Gastrocnemius medialis (tissue), 4 donors: ENCODE data around the gene RBM33. TPM values are rescaled to one million over a fixed set of nuclear protein-coding genes. Genes with fewer than 3 reads are reported as not detected.

Experiments used
- ATAC-seq, 2 donors: fragments of 150-250 bp; one replicate each; pipeline ENCODE4 v1.9.1; 2016
- DNase-seq, 2 donors: peaks; one replicate each; pipeline ENCODE4 v3.0.0-alpha.2; 2019
- H3K27ac ChIP-seq, 4 donors: fragments of 200-600 bp; sonication (generic); 1 replicate in 1 of 4; 2 replicates in 3 of 4; pipeline ENCODE4 v1.5.1; 2016 to 2018; ENCODE audit warnings: mild to moderate bottlenecking in 2 of 4, moderate library complexity in 1 of 4
- H3K27me3 ChIP-seq, 3 donors: fragments of 200-600 bp; sonication (generic) in 2 of 3; 1 replicate in 1 of 3; 2 replicates in 2 of 3; pipeline versions ENCODE4 v1.5.1 to v1.6.0; 2016 to 2019; ENCODE audit warnings: mild to moderate bottlenecking in 1 of 3, moderate library complexity in 1 of 3
- H3K36me3 ChIP-seq, 2 donors: fragments of 200-600 bp; sonication (generic) in 1 of 2; one replicate each; pipeline ENCODE4 v1.5.1; 2017 to 2018
- H3K4me1 ChIP-seq, 2 donors: fragments of 200-600 bp; sonication (generic) in 1 of 2; one replicate each; pipeline ENCODE4 v1.5.1; 2016 to 2017; ENCODE audit warnings: mild to moderate bottlenecking in 2 of 2
- H3K4me3 ChIP-seq, 4 donors: fragments of 200-600 bp; sonication (generic) in 3 of 4; 1 replicate in 1 of 4; 2 replicates in 3 of 4; pipeline ENCODE4 v1.5.1; 2016 to 2019; ENCODE audit warnings: mild to moderate bottlenecking in 2 of 4
- H3K9me3 ChIP-seq, 3 donors: fragments of 200-600 bp; sonication (generic) in 2 of 3; 1 replicate in 1 of 3; 2 replicates in 2 of 3; pipeline ENCODE4 v1.5.1; 2016 to 2019
- POLR2A ChIP-seq, 2 donors: fragments of 450-650 bp; IDR thresholded peaks; one replicate each; pipeline ENCODE4 v1.6.1; 2017; ENCODE audit warnings: antibody characterized with exemption in 2 of 2, mild to moderate bottlenecking in 2 of 2, moderate library complexity in 2 of 2
- in situ Hi-C, 4 donors: fragments of 200-750 bp; cut with MboI; loops; one replicate each; pipeline versions ENCODE4 v1.15.0 to v1.8.0; 2017; ENCODE audit warnings: low sequenced_read_pairs in 4 of 4
- intact Hi-C: fragments of 100-400 bp; cut with DNase I; formaldehyde crosslinking; loops from one replicate; pipeline ENCODE4 v1.15.1; 2023; ENCODE audit warnings: low total_unique reads
- total RNA-seq, 4 donors: library from RNA; depleted of rRNA; stranded (reverse); fragments of >200 nt; gene quantifications; one replicate each; pipeline versions ENCODE4 v1.1.0 to v1.2.3, GENCODE V29; 2016
- TF ChIP-seq, protein P1 (sequence below), 5 experiments: fragments of 450-650 bp in 3 of 5; fragments of 200-600 bp in 2 of 5; sonication (generic) in 2 of 5; IDR thresholded peaks in 4 of 5; conservative IDR thresholded peaks in 1 of 5; 1 replicate in 4 of 5; 2 replicates in 1 of 5; pipeline ENCODE4 v1.5.1; 2016 to 2019; ENCODE audit warnings: antibody characterized with exemption in 5 of 5, mild to moderate bottlenecking in 3 of 5, moderate library complexity in 3 of 5

The RBM33 gene
- total RNA-seq, 4 donors from 2014 or later: 16.6 to 30.0 (median 28.1) TPM

DNA sequence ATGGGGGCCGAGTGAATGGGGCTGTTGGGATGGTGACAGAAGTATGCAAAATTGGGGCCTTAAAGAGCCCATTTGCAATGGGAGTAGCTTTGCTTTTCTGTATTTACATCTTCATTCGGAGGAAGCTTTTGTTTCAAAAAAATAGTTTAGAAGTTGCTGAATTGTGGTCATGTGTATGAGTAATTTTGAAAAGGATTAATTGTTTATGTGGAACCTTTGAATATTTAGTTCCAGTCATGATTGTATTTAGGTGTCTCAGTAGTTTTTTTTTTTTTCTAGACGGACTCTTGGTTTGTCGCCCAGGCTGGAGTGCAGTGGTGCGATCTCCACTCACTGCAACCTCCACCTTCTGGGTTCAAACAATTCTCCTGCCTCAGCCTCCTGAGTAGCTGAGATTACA is 37.2 kb downstream of the RBM33 start:
- H3K36me3 ChIP-seq: peaks cover 0 to 8% of the 10 kb centered on the region in 2 donors
- in situ Hi-C loops: no loop called here
- TF ChIP-seq, protein P1, sequence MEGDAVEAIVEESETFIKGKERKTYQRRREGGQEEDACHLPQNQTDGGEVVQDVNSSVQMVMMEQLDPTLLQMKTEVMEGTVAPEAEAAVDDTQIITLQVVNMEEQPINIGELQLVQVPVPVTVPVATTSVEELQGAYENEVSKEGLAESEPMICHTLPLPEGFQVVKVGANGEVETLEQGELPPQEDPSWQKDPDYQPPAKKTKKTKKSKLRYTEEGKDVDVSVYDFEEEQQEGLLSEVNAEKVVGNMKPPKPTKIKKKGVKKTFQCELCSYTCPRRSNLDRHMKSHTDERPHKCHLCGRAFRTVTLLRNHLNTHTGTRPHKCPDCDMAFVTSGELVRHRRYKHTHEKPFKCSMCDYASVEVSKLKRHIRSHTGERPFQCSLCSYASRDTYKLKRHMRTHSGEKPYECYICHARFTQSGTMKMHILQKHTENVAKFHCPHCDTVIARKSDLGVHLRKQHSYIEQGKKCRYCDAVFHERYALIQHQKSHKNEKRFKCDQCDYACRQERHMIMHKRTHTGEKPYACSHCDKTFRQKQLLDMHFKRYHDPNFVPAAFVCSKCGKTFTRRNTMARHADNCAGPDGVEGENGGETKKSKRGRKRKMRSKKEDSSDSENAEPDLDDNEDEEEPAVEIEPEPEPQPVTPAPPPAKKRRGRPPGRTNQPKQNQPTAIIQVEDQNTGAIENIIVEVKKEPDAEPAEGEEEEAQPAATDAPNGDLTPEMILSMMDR (IDR thresholded peaks at IDR 0.05 in 4 of 5, conservative IDR thresholded peaks at IDR 0.05 in 1 of 5): no peak
- no peak for TF ChIP-seq POLR2A (IDR thresholded peaks at IDR 0.05)

DNA sequence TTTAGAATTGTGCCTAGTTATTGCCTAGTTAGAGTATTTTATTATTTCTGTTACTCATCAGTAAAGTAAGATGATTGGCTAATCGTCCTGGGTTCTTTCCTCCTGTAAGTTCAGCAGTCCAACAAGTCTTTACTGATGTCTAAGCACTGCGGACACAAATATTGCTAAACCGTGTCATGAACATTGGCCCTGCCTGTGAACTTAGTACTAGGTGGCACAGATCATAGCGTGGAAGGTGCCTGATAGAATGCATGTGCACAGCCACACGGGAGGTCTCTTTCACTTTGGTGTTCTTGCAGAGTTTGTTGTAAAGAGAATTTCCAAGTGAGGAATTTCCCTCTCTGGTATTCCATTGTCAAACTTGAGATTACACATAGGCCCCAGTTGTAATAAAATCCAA is 38.0 kb downstream of the RBM33 start:
- H3K27me3 ChIP-seq: no peaks in the 10 kb centered on the region
- H3K27ac ChIP-seq: no peak overlapping the region
- TF ChIP-seq POLR2A (IDR thresholded peaks at IDR 0.05): no peak
- TF ChIP-seq, protein P1 (IDR thresholded peaks at IDR 0.05 in 4 of 5, conservative IDR thresholded peaks at IDR 0.05 in 1 of 5): no peak
- H3K4me3 ChIP-seq: no peak overlapping the region
- ATAC-seq (no peak), DNase-seq (no peak)
- peaks cover 8 to 10% of the 10 kb centered on the region in 2 donors for H3K4me1 ChIP-seq
- intact Hi-C loops (no loop called here), in situ Hi-C loops (no loop called here)
- peaks cover 0 to 8% of the 10 kb centered on the region in 2 donors for H3K36me3 ChIP-seq
- no peaks in the 10 kb centered on the region for H3K9me3 ChIP-seq

More for the DNA sequence above, 37.2 kb downstream of the RBM33 start:
- ATAC-seq: no peak
- intact Hi-C loops: no loop called here
- Histone ChIP-seq H3K9me3 (no peaks in the 10 kb centered on the region), H3K27me3 (no peaks in the 10 kb centered on the region), H3K4me1 (peaks cover 13% of the 10 kb centered on the region in 2 donors), H3K27ac (no peak overlapping the region), H3K4me3 (no peak overlapping the region)
- DNase-seq: no peak

DNA sequence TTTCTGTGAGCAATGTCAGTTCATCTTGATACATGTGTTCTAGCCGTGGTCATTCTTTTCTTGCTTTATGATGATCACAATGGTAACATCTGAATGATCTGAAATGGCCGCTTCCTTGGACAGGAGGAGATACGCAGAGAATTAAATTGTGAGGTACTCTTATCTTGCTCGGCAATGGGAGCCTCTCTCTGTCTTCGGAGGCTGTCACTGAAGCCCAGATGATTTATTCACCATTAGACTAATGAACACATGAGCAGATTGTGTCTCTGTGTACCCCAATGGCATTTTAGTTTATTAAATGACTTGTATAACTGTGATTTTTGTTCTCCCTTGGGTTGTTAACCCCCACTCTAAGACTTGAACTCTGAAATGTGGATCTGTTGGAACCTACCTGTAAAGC is 38.6 kb downstream of the RBM33 start:
- no peak overlapping the region for H3K4me3 ChIP-seq
- no peak for DNase-seq
- H3K27ac ChIP-seq: no peak overlapping the region
- intact Hi-C loops (no loop called here), in situ Hi-C loops (no loop called here)
- no peaks in the 10 kb centered on the region for H3K9me3 ChIP-seq
- H3K27me3 ChIP-seq: no peaks in the 10 kb centered on the region
- H3K36me3 ChIP-seq: peaks cover 0 to 8% of the 10 kb centered on the region in 2 donors
- no peak for ATAC-seq
- TF ChIP-seq, protein P1 (IDR thresholded peaks at IDR 0.05 in 4 of 5, conservative IDR thresholded peaks at IDR 0.05 in 1 of 5): no peak
- TF ChIP-seq POLR2A (IDR thresholded peaks at IDR 0.05): no peak
- peaks cover 8 to 10% of the 10 kb centered on the region in 2 donors for H3K4me1 ChIP-seq

DNA sequence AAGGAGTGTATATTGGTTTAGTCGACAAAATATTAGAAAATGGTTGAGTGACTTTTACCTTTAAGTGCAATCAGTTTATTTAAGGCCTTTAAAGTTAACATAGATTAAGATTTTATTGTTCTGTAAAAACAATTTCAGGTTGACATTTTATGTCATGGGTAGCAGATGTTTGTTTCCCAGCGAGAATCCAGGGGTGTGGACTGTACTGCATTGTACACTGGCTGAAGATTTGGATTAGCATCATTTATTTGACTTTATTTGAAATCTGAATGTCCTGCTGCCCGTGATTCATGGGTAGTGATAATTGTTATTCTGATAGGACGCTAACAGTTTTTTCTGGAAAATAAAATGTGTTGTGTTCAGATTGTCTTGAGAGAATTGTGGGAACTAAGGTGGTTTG is 39.3 kb downstream of the RBM33 start:
- TF ChIP-seq POLR2A (IDR thresholded peaks at IDR 0.05): no peak
- TF ChIP-seq, protein P1 (IDR thresholded peaks at IDR 0.05 in 4 of 5, conservative IDR thresholded peaks at IDR 0.05 in 1 of 5): no peak
- Histone ChIP-seq H3K9me3 (no peaks in the 10 kb centered on the region), H3K36me3 (peaks cover 0 to 8% of the 10 kb centered on the region in 2 donors), H3K27ac (no peak overlapping the region), H3K4me1 (peaks cover 8 to 10% of the 10 kb centered on the region in 2 donors), H3K4me3 (no peak overlapping the region), H3K27me3 (no peaks in the 10 kb centered on the region)
- intact Hi-C loops: no loop called here
- no peak for DNase-seq
- no peak for ATAC-seq
- in situ Hi-C loops: no loop called here

DNA sequence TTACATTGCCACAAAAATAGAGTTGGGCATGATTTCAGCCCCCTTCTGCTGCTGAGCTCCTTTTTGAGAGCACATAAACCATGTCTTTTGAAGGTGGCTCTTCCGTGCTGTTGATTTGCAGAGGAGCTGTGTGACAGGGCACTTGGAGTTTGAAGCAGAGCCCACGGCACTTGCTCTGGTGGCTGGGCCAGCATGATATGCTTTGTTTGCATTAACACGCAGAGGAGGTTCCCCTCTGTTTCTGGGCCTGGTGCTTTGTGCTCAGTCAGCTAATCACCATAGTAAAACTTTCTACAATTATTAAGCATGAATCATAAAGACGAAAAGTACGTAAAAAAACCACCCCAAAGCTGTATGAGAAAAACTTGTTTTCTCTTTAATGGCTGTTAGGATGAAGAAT is 40.1 kb downstream of the RBM33 start:
- in situ Hi-C loops: no loop called here
- Histone ChIP-seq H3K36me3 (peaks cover 0 to 8% of the 10 kb centered on the region in 2 donors), H3K4me3 (no peak overlapping the region), H3K9me3 (no peaks in the 10 kb centered on the region), H3K4me1 (peaks cover 8 to 10% of the 10 kb centered on the region in 2 donors), H3K27me3 (no peaks in the 10 kb centered on the region), H3K27ac (no peak overlapping the region)
- no peak for DNase-seq
- no peak for TF ChIP-seq POLR2A (IDR thresholded peaks at IDR 0.05)
- TF ChIP-seq, protein P1 (IDR thresholded peaks at IDR 0.05 in 4 of 5, conservative IDR thresholded peaks at IDR 0.05 in 1 of 5): no peak
- no peak for ATAC-seq
- intact Hi-C loops: no loop called here
